GM19463 (cell line): Measurements from ENCODE around the gene UST.
"Not testable (repeated sequence)": the region's sequence is repeated elsewhere in the genome, so short reads cannot be mapped to it uniquely, and the experiment has no call there.

Experiments used
- ATAC-seq: cut with Tn5 transposase; IDR thresholded peaks from one replicate; pipeline ENCODE4 v1.9.1; 2021; ENCODE audit warnings: mild to moderate bottlenecking, moderate library complexity; ENCODE audit not compliant: unreplicated experiment

UST gene

DNA sequence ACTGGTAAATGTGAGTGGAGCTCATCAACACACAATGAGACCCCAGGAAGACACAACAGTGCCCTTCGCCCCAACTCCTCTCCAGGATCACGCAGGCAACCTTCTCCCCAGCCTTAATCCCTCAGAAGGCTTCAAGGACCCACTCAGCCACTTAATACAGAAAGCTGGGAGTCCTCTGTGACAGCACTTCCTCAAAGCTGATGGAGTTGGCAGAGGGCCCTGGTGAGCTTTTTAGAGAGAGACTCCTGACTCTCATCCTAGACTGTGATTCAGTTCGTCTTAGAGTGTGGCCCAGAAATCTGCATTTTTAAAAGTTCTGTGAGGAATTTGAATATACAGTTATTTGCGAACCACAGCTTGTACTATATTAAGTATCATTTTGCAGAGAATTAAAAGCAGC lies 187.7 kb downstream of the UST start:
- no peak for ATAC-seq

DNA sequence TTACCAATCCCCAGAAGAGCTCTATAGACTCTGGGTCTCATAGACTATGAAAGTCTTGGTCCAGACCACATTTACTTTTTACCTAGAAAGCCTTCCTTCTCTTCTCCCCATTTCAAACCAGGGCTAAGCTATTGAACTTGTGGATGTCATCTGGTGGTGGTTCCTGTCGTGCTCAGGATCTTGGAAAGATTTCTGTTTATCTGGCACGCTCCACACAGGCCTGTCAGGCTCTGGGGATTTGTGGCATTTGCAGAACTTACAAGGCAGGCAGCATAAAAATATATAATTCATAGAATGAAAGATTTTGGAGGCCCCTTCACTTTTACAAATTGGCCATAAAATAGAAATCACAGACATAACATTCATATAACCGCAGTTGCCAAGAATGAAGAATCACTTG lies 188.1 kb downstream of the UST start:
- ATAC-seq: no peak

DNA sequence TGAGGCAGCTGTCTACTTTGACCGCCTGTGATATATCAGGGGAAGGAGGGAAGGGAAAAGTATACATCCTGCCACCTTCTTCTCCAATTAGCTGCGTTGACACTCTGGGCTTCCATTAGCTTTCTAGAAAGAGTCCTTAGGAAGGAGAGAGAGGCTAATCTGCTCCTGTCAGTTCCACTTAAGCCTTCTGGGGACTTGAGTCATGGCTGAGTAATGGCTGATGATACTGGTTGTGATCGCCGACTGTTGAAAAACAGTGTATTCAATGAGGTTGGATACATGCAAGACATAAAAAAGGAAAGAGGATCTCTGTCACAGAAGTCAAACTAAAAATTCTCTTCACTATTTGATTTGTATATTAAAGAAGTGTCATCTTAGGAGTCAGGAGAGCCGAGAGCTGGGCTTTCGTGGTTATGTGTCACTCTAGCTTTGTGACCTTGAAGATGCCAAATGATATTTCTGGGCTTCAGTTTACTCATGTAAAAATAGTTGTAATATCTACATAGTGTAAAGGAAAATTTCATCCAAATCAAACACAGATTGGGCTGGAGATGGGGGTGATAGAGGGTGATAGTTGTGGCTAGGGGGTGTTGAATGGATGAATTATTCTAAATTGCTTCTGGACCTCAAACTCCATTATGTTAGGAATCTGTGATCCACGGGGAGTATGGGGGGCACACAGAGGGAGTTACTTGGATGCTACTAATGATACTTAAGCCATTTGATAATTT lies 189.0 kb downstream of the UST start:
- no peak for ATAC-seq

- ATAC-seq: no peak
Measured at GRCh38 chr6:148943451-148943850, 196.6 kb downstream of the UST start.

- ATAC-seq: no peak
Measured at GRCh38 chr6:148944608-148945007, 197.8 kb downstream of the UST start.

DNA sequence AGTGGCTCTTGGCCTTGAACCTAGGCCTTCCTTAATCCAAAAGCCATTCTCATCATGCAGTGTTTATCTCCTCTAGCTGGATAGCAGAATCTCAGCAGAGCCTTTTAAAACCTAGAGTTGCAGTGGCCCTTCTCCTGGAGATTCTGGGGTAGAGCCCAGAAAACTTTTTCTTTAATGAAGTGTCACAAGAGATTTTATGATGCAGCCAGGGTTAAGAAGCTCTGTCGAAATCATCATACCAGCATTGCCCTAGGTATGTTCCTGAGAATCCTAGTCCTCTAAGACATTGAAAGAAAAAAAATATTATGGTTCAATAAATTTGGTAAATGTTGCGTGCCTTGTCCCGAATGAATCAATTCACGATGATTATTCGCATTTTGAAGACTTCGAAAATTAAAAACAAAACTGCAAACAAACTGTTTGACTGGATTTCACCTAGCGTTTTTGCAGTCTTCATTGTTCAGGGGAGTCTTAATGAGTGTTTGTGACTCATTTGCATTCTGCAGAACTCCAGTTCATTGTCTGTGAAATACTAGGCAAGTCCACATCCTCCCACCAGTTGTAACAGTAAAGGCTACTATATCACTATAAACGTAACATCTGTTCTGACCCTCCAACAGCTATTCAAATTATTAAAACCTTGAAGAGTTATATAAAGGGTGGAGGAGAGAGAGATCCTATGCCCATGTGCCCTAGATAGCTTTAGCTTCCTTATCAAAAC lies 198.6 kb downstream of the UST start:
- no peak for ATAC-seq

GRCh38 chr6:148947621-148948444 lies 201.0 kb downstream of the UST start:
- peak; percentile 90 for ATAC-seq

GRCh38 chr6:148951662-148952061 lies 204.8 kb downstream of the UST start:
- ATAC-seq: no peak

- ATAC-seq: no peak
Measured at GRCh38 chr6:148952147-148953035, 205.6 kb downstream of the UST start.

DNA sequence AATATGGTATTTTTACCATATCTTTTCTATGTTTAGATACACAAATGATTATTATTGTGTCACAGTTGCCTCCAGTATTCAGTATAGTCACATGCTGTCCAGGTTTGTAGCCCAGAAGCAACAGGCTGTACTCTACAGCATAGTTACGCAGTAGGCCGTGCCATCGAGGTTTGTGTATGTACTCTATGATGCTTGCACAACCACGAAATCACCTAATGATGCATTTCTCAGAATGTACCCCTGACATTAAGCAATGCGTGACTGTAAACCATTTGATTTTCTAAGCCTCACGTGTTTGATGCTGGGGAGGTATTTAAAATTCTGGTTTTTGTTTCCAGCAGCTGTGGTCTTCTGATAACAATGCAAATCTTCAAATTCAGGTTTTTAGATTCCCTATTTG lies 207.6 kb downstream of the UST start:
- no peak for ATAC-seq

DNA sequence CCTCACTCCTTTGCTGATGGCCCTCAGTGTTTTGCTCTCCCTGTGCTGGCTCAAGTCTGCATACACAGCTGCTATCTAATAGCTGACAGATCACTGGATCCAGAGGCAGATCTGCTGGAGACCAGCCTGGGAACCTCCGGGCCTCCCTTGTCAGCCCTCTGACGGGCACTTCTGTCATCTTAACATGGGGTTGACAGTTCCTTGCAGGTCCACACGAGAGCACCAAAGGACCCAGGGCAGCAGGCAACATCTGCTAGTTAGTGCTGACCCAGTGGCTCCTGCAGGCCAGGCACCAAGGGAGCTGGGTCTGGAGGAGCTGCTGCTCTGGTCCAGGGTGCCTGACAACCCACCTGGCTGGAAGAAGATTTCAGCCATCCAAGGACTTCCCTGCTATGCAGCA lies 208.1 kb downstream of the UST start:
- ATAC-seq: no peak

- ATAC-seq: no peak
Measured at GRCh38 chr6:148955441-148955840, 208.6 kb downstream of the UST start.

DNA sequence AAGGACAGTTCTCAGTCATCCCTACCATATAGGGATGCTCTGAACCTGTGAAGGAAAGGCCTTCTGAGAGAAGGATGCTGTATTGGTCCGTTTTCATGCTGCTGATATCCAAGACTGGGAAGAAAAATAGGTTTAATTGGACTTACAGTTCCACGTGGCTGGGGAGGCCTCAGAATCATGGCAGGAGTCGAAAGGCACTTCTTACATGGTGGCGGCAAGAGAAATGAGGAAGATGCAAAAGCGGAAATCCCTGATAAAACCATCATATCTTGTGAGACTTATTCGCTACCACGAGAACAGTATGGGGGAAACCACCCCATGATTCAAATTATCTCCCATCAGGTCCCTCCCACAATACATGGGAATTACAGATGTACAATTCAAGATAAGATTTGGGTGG lies 209.3 kb downstream of the UST start:
- not testable (repeated sequence) for ATAC-seq

GRCh38 chr6:148957752-148958151 lies 210.9 kb downstream of the UST start:
- ATAC-seq: no peak

DNA sequence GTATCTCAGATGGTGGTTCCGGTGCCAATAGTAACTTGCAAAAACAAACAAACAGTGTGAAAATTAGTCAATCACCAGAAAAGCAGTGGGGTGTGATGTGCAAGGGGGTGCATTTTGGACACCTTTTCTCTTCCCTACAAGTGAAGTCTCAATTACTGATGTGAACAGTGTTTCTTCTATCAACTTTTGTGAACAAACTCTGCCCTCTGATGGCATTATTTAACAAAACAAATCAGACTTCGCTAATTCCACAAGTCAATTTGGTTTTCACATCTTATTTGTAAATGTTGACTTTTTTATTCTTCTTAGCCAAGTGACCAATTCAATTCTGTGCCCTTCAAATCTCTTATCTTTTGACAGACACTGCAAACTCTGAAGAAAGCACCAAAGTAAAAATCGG lies 212.2 kb downstream of the UST start:
- ATAC-seq: no peak

DNA sequence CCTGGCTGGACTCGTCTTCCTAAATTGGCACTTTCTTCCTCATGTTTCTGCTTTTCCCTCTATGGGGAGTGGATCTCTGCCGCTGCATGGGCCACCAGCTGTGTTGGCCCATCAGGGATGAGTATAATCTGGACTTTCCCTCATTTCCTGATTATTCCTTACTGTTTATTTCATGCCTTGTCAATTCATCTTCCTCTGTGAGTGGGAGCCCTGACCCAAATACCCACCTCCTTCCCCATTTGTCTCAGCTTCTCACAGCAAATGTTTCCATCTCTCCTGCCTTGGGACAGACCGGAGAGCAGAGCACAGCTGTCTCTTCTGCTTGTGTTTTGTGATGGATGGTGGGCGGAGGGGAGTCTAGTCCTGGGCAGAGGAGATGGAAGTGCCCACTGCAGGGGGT lies 212.7 kb downstream of the UST start:
- ATAC-seq: no peak

- no peak for ATAC-seq
Measured at GRCh38 chr6:148962854-148963515, 216.2 kb downstream of the UST start.

GRCh38 chr6:148963738-148964137 lies 216.9 kb downstream of the UST start:
- ATAC-seq: no peak

GRCh38 chr6:148964467-148964866 lies 217.6 kb downstream of the UST start:
- no peak for ATAC-seq

- no peak for ATAC-seq
Measured at GRCh38 chr6:148965287-148965686, 218.5 kb downstream of the UST start.
